PFSK-1 (cell line): ENCODE measurements around the gene CYB561A3.

ENCODE experiments used
- TAF1 ChIP-seq: IDR thresholded peaks from 2 replicates; pipeline ENCODE4 v1.6.1; 2012; ENCODE audit warnings: low read length, control low read depth, borderline replicate concordance; ENCODE audit not compliant: insufficient read depth
- TF ChIP-seq, protein P1 (sequence below), 2 experiments: IDR thresholded peaks; 2 replicates each; pipeline versions ENCODE4 v1.6.1 to v1.8.0; 2011 to 2012; ENCODE audit warnings: low read depth in 2 of 2, low read length in 2 of 2, control low read depth in 1 of 2, inconsistent platforms in 1 of 2, mild to moderate bottlenecking in 1 of 2, moderate library complexity in 1 of 2; ENCODE audit not compliant: insufficient read depth in 1 of 2

DNA sequence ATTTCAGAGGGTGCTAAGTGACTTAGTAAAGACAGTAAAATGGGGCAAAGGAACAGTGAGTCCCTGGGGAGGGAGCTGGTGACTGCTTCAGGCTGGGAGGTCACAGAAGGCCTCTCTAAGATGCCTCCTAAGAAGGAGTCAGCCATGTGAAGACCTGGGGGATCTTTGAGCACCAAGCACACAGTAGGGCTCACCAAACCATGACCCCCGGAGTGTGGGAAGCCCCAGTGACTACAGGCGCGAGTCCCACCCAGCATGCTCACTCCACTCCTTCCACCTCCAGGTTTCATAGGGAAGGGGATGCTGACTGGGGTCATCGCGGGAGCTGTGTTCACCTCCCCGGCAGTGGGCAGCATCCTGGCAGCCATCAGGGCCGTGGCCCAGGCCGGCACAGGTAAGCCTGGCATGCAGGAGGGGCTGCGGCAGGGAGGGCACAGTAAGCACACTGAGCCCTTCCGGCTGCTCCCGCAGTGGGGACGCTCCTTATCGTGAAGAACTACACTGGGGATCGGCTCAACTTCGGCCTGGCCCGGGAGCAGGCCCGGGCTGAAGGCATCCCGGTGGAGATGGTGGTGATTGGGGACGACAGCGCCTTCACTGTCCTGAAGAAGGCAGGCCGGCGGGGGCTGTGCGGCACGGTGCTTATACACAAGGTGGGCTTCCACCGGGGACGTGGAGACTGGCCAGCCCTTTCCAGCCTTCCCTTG, 22.7 kb downstream of the CYB561A3 start:
- no peak for TF ChIP-seq TAF1
- TF ChIP-seq, protein P1, sequence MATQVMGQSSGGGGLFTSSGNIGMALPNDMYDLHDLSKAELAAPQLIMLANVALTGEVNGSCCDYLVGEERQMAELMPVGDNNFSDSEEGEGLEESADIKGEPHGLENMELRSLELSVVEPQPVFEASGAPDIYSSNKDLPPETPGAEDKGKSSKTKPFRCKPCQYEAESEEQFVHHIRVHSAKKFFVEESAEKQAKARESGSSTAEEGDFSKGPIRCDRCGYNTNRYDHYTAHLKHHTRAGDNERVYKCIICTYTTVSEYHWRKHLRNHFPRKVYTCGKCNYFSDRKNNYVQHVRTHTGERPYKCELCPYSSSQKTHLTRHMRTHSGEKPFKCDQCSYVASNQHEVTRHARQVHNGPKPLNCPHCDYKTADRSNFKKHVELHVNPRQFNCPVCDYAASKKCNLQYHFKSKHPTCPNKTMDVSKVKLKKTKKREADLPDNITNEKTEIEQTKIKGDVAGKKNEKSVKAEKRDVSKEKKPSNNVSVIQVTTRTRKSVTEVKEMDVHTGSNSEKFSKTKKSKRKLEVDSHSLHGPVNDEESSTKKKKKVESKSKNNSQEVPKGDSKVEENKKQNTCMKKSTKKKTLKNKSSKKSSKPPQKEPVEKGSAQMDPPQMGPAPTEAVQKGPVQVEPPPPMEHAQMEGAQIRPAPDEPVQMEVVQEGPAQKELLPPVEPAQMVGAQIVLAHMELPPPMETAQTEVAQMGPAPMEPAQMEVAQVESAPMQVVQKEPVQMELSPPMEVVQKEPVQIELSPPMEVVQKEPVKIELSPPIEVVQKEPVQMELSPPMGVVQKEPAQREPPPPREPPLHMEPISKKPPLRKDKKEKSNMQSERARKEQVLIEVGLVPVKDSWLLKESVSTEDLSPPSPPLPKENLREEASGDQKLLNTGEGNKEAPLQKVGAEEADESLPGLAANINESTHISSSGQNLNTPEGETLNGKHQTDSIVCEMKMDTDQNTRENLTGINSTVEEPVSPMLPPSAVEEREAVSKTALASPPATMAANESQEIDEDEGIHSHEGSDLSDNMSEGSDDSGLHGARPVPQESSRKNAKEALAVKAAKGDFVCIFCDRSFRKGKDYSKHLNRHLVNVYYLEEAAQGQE (IDR thresholded peaks at IDR 0.05; ENCODE audit: insufficient read depth in 1 of 2, low read depth in 2 of 2, low read length in 2 of 2), result no peak
